PC-3 (cell line): ENCODE data around the gene PUS3.

Experiments used
- EZH2 ChIP-seq: fragments of 300-600 bp; sonication (generic); IDR thresholded peaks from one replicate; pipeline ENCODE4 v1.6.1; 2017; ENCODE audit warnings: antibody characterized with exemption, mild to moderate bottlenecking, low read length; ENCODE audit not compliant: unreplicated experiment
- TF ChIP-seq, protein P1 (sequence below): fragments of 300-600 bp; sonication (generic); conservative IDR thresholded peaks from 2 replicates; pipeline ENCODE4 v1.5.1; 2017; ENCODE audit warnings: antibody characterized with exemption, low read depth, mild to moderate bottlenecking, low read length

- TF ChIP-seq, protein P1, sequence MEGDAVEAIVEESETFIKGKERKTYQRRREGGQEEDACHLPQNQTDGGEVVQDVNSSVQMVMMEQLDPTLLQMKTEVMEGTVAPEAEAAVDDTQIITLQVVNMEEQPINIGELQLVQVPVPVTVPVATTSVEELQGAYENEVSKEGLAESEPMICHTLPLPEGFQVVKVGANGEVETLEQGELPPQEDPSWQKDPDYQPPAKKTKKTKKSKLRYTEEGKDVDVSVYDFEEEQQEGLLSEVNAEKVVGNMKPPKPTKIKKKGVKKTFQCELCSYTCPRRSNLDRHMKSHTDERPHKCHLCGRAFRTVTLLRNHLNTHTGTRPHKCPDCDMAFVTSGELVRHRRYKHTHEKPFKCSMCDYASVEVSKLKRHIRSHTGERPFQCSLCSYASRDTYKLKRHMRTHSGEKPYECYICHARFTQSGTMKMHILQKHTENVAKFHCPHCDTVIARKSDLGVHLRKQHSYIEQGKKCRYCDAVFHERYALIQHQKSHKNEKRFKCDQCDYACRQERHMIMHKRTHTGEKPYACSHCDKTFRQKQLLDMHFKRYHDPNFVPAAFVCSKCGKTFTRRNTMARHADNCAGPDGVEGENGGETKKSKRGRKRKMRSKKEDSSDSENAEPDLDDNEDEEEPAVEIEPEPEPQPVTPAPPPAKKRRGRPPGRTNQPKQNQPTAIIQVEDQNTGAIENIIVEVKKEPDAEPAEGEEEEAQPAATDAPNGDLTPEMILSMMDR = no peak
- no peak for TF ChIP-seq EZH2
Observed at GRCh38 chr11:125946712-125947418, 43.9 kb upstream of the PUS3 start.
